Activated naive CD4-positive, alpha-beta T cell treated with anti-CD3 and anti-CD28 coated beads, Interleukin-2, amount 10 ng/mL, durations not matched to agents 7 days and 5 days (primary cell): ENCODE results near the gene NF2.
"Not testable (repeated sequence)": the region's sequence is repeated elsewhere in the genome, so short reads cannot be mapped to it uniquely, and the experiment has no call there.

Experiments
- CTCF ChIA-PET: fragments of 350-600 bp; sonication (Branson Sonifier 250); formaldehyde crosslinking; loops from one replicate; lab custom pipeline; 2021; ENCODE audit warnings: antibody characterized with exemption; lab: Charles Lee
- DNase-seq: peaks from one replicate; pipeline ENCODE4 v3.0.0-alpha.2; 2020
- H3K27ac Mint-ChIP-seq: one replicate; pipeline ENCODE4 v1.8.0; 2021; ENCODE audit warnings: mild to moderate bottlenecking, moderate library complexity, mixed read lengths
- H3K27me3 Mint-ChIP-seq: one replicate; pipeline ENCODE4 v1.8.0; 2021; ENCODE audit warnings: mild to moderate bottlenecking, mixed read lengths
- H3K36me3 Mint-ChIP-seq: one replicate; pipeline ENCODE4 v1.8.0; 2021; ENCODE audit warnings: mixed read lengths
- H3K4me1 Mint-ChIP-seq: one replicate; pipeline ENCODE4 v1.8.0; 2021; ENCODE audit warnings: mixed read lengths
- H3K4me3 Mint-ChIP-seq: one replicate; pipeline ENCODE4 v1.8.0; 2021; ENCODE audit warnings: mild to moderate bottlenecking, moderate library complexity, mixed read lengths
- H3K9me3 Mint-ChIP-seq: one replicate; pipeline ENCODE4 v1.8.0; 2021; ENCODE audit warnings: mixed read lengths

NF2 gene

DNA sequence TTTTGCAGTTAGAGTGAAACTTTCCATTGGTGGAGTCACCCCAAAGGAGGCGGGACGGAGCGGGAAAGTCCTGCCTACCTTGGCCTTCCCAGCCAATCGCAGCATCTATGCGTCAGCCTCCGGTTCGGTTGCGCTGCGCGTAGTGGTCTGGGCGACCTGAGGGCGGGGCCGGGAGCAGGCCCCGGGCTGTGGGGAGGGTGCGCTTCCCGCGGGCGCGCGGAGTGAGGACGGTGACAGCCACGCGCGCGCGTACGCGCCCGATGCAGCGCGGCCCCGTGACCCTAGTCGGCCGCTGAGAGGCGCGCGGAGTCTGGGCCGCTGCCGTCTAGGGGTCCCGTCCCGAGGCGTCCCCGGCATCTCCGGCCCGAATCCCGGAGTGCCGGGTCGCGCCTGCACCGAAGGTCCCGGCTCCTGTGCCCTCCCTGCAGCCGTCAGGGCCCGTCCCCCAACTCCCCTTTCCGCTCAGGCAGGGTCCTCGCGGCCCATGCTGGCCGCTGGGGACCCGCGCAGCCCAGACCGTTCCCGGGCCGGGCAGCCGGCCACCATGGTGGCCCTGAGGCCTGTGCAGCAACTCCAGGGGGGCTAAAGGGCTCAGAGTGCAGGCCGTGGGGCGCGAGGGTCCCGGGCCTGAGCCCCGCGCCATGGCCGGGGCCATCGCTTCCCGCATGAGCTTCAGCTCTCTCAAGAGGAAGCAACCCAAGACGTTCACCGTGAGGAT, at the start of gene NF2:
NF2 (plus strand) TSS at position 276 of the 718 bp plus-strand sequence; CDS start at position 642, 366 bp downstream.
- CTCF ChIA-PET = interaction anchor here (0.7 to 2.0 kb wide), 6 partner anchors 8 to 485 kb away, joined by 3 to 6 read pairs (median 4); no protein-coding TSS in a partner anchor
- Mint-ChIP-seq H3K27me3 (no peaks in the 10 kb centered on the region), H3K9me3 (no peaks in the 10 kb centered on the region), H3K4me3 (peak within 1 kb of the TSS; percentile 95), H3K27ac (peak within 1 kb of the TSS; percentile 98), H3K4me1 (peaks cover 36% of the 10 kb centered on the region), H3K36me3 (peaks cover 15% of the 10 kb centered on the region)
- DNase-seq = peak; percentile 99

DNA sequence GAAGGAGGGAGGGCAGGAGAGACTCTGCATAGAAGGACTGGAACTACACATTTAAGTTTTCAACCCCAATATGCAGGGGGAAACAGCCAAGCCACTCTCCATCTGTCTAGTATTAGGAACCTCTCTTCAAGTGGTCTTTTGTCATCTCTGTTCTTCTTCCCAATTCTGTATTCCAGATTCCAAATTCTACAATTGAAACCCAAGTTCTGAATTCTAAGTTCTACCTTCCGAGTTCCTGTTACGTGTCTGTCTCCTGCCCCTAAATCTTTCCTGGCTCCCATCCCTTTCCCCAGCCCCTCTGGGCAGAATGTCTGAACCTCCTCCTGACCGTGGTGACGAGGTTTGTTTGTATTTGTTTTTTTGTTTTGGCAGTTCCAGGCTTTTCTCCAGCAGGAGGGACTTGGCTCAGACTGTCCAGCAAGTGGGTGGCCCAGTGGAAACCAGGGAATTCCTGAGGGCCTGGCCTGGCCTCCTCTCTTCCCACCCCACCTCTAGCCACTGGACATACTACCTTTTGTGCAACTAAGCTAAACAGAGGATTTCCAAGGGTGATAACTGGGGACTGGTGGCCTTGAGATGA, 48.3 kb upstream of the NF2 start:
- Mint-ChIP-seq H3K9me3 (no peaks in the 10 kb centered on the region), H3K4me1 (peaks cover 26% of the 10 kb centered on the region), H3K27ac (peak overlapping the region; percentile 78), H3K4me3 (no peak overlapping the region), H3K27me3 (no peaks in the 10 kb centered on the region), H3K36me3 (peaks cover 32% of the 10 kb centered on the region)
- DNase-seq = no peak
- CTCF ChIA-PET = interaction anchor here (1.4 kb wide), 1 partner anchor 70 kb away, joined by 5 read pairs; no protein-coding TSS in a partner anchor

GRCh38 chr22:29559030-29559429, 44.4 kb upstream of the NF2 start:
- no peaks in the 10 kb centered on the region for H3K9me3 Mint-ChIP-seq
- peaks cover 23% of the 10 kb centered on the region for H3K36me3 Mint-ChIP-seq
- H3K27ac Mint-ChIP-seq = no peak overlapping the region
- no peak for DNase-seq
- H3K4me1 Mint-ChIP-seq = peaks cover 3% of the 10 kb centered on the region
- H3K27me3 Mint-ChIP-seq = no peaks in the 10 kb centered on the region
- no peak overlapping the region for H3K4me3 Mint-ChIP-seq
- CTCF ChIA-PET = no interaction called here

DNA sequence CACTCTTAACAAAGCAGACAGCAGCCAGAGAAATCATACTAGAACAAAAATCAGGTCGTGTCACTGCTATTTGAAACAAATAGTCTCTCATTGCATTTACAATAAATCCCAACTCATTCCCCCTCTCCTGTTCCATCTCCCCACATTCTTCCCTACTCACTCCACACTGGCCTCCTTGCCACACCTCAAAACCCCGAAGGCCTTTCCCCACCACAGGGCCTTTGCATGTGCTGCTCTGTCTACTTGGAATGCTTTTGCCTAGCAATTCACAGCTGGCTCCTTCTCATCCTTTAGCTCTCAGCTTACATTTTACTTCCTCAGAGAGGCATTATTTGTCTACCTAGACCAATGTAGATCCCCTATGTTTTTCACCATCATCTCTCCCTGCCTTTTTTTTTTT, 43.6 kb upstream of the NF2 start:
- DNase-seq = no peak
- Mint-ChIP-seq H3K27me3 (no peaks in the 10 kb centered on the region), H3K4me1 (no peaks in the 10 kb centered on the region), H3K27ac (no peak overlapping the region), H3K9me3 (no peaks in the 10 kb centered on the region), H3K4me3 (no peak overlapping the region), H3K36me3 (peaks cover 24% of the 10 kb centered on the region)
- CTCF ChIA-PET = no interaction called here

- DNase-seq = no peak
- H3K36me3 Mint-ChIP-seq = peaks cover 17% of the 10 kb centered on the region
- no peaks in the 10 kb centered on the region for H3K4me1 Mint-ChIP-seq
- no peaks in the 10 kb centered on the region for H3K27me3 Mint-ChIP-seq
- H3K9me3 Mint-ChIP-seq = no peaks in the 10 kb centered on the region
- no peak overlapping the region for H3K27ac Mint-ChIP-seq
- CTCF ChIA-PET = interaction anchor here (0.9 kb wide), 1 partner anchor 13 kb away, joined by 3 read pairs; no protein-coding TSS in a partner anchor
- no peak overlapping the region for H3K4me3 Mint-ChIP-seq
Measured at GRCh38 chr22:29563652-29564460, 39.6 kb upstream of the NF2 start.

DNA sequence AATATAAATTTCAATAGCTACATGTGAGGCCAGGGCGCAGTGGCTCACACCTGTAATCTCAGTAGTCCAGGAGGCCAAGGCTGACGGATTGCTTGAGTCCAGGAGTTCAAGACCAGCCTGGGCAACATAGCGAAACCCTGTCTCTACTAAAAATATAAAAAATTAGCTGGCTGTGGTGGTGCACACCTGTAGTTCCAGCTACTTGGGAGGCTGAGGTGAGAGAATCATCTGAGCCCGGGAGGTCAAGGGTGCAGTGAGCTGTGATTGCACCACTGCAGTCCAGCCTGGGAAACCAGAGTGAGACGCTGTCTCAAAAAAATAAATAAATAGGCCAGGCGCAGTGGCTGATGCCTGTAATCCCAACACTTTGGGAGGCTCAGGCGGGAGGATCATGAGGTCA, 36.9 kb upstream of the NF2 start:
- CTCF ChIA-PET, H3K9me3 Mint-ChIP-seq, H3K4me3 Mint-ChIP-seq, H3K36me3 Mint-ChIP-seq, DNase-seq, H3K27ac Mint-ChIP-seq, H3K4me1 Mint-ChIP-seq, H3K27me3 Mint-ChIP-seq: not testable (repeated sequence)

DNA sequence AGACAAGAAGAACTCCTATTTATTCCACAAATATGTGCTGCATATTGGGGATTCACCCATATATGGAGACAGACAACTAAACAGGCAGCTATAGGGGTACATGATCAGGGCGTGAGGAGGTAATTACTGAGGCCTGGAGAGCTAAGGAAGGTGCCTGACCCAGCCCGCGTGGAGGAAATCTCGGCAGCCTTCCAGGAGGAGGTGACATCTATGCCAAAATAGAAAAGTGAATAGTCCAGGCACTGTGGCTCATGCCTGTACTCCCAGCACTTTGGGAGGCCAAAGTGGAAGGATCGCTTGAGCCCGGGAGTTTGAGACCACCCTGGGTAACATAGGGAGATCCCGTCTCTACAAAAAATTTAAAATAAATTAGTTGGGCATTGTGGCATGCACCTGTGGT, 36.1 kb upstream of the NF2 start:
- CTCF ChIA-PET = no interaction called here
- DNase-seq = no peak
- Mint-ChIP-seq H3K36me3 (peaks cover 9% of the 10 kb centered on the region), H3K27me3 (no peaks in the 10 kb centered on the region), H3K4me3 (no peak overlapping the region), H3K9me3 (no peaks in the 10 kb centered on the region), H3K27ac (no peak overlapping the region), H3K4me1 (no peaks in the 10 kb centered on the region)

DNA sequence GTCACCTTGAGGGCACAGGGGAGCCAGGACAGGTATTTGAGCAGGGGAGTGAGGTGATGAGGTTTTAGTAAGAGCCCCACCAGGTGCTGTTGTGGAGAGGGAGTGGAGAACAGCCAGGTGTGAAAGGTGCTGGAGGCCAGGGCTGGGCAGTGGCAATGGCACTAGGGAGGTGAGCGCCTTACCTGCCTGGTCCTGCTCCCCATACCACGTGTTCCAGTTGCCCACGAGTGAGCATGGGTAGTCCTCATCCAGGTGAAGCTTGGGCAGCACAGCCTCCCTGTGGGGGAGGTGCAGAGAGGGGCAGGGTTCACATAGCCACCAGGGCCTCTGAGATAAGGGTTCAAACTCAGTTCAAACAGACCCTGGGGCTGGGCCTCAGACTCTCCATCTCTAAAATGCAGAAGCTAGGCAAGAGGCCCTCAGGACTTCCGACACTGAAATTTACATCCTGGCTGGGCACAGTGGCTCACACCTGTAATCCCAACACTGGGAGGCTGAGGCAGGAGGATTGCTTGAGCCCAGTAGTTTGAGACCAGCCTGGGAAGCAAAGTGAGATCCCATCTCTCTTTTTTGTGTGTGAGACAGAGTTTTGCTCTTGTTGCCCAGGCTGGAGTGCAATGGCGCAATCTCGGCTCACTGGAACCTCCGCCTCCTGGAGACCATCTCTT, 34.3 kb upstream of the NF2 start:
- peaks cover 8% of the 10 kb centered on the region for H3K36me3 Mint-ChIP-seq
- H3K27ac Mint-ChIP-seq = no peak overlapping the region
- CTCF ChIA-PET = no interaction called here
- no peak overlapping the region for H3K4me3 Mint-ChIP-seq
- H3K9me3 Mint-ChIP-seq = no peaks in the 10 kb centered on the region
- no peaks in the 10 kb centered on the region for H3K27me3 Mint-ChIP-seq
- DNase-seq = no peak
- H3K4me1 Mint-ChIP-seq = no peaks in the 10 kb centered on the region

- DNase-seq = no peak
- Mint-ChIP-seq H3K9me3 (no peaks in the 10 kb centered on the region), H3K27ac (no peak overlapping the region), H3K4me1 (no peaks in the 10 kb centered on the region), H3K36me3 (peaks cover 7% of the 10 kb centered on the region), H3K4me3 (no peak overlapping the region), H3K27me3 (no peaks in the 10 kb centered on the region)
- CTCF ChIA-PET = no interaction called here
Measured at GRCh38 chr22:29570456-29570855, 33.0 kb upstream of the NF2 start.

GRCh38 chr22:29570912-29571549, 32.4 kb upstream of the NF2 start:
- H3K4me1 Mint-ChIP-seq = no peaks in the 10 kb centered on the region
- DNase-seq = no peak
- no peak overlapping the region for H3K27ac Mint-ChIP-seq
- H3K9me3 Mint-ChIP-seq = no peaks in the 10 kb centered on the region
- CTCF ChIA-PET = no interaction called here
- no peaks in the 10 kb centered on the region for H3K27me3 Mint-ChIP-seq
- peaks cover 7% of the 10 kb centered on the region for H3K36me3 Mint-ChIP-seq
- no peak overlapping the region for H3K4me3 Mint-ChIP-seq

- H3K27ac Mint-ChIP-seq = no peak overlapping the region
Measured at GRCh38 chr22:29574762-29575450, 28.5 kb upstream of the NF2 start.

DNA sequence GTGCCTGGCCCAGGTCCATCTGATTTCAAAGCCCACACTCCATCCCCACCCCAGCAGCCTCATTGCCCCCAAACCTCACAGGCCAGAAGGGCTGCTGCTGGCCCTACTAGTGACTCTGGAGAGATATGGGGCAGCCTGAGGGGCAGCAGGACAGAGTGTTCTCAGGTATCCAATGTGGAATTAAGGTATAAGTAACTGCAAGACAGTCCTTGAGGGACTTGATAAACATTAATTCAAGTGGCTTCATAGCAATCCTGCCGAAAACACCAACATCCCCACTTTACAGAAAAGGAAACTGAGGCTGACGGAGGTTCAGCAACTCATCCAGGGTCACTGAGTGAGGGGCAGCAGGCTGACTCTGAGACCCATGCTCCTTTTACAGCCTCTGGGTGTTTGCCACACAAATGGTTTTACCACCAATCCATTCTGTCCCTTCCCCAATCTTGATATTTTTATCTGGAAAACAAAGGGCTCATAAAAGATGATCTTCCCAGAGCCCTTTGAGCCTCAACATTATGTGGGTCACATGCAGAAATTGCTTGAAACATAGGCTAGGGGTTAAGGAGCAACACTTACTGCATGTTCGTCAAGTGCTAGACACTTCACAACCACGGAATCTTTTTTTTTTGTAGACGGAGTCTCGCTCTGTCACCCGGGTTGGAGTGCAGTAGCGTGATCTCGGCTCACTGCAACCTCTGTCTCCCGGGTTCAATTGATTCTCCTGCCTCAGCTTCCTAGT, 24.8 kb upstream of the NF2 start:
- DNase-seq = no peak
- CTCF ChIA-PET = no interaction called here
- peaks cover 3% of the 10 kb centered on the region for H3K9me3 Mint-ChIP-seq
- peaks cover 5% of the 10 kb centered on the region for H3K36me3 Mint-ChIP-seq
- no peaks in the 10 kb centered on the region for H3K27me3 Mint-ChIP-seq
- peaks cover 29% of the 10 kb centered on the region for H3K4me1 Mint-ChIP-seq
- H3K27ac Mint-ChIP-seq = no peak overlapping the region
- H3K4me3 Mint-ChIP-seq = no peak overlapping the region

More at GRCh38 chr22:29574762-29575450, 28.5 kb upstream of the NF2 start:
- DNase-seq = no peak
- CTCF ChIA-PET = no interaction called here
- H3K4me3 Mint-ChIP-seq = no peak overlapping the region
- H3K36me3 Mint-ChIP-seq = peaks cover 2% of the 10 kb centered on the region
- no peaks in the 10 kb centered on the region for H3K27me3 Mint-ChIP-seq
- no peaks in the 10 kb centered on the region for H3K9me3 Mint-ChIP-seq
- peaks cover 5% of the 10 kb centered on the region for H3K4me1 Mint-ChIP-seq
